NCI-H524 treated with DMSO at 0.1 percent for 48 hours (cell line): ENCODE measurements around the gene AURKAIP1.
A peak's percentile ranks its signal among the peaks of the same experiment; 100 is the strongest.
"Not testable (repeated sequence)": the region's sequence is repeated elsewhere in the genome, so short reads cannot be mapped to it uniquely, and the experiment has no call there.

Experiments used
- DNase-seq: peaks from one replicate; lab custom pipeline; 2025; lab: John Stamatoyannopoulos, UW

The AURKAIP1 gene

GRCh38 chr1:1406821-1407635, 32.0 kb upstream of the AURKAIP1 start, which contains the start of gene MRPL20:
Gene MRPL20, minus strand, starts transcription at chr1:1407293. Its CDS starts 76 bp downstream, at chr1:1407217.
- DNase-seq = peak; percentile 60

GRCh38 chr1:1406101-1406820, 31.3 kb upstream of the AURKAIP1 start:
- DNase-seq = no peak

- DNase-seq = no peak
Observed at GRCh38 chr1:1403653-1404052, 28.6 kb upstream of the AURKAIP1 start.

GRCh38 chr1:1402901-1403392, 27.9 kb upstream of the AURKAIP1 start:
- not testable (repeated sequence) for DNase-seq

- DNase-seq = no peak
Observed at GRCh38 chr1:1402072-1402900, 27.3 kb upstream of the AURKAIP1 start.

- no peak for DNase-seq
Observed at GRCh38 chr1:1401457-1402010, 26.5 kb upstream of the AURKAIP1 start.

- DNase-seq = no peak
Observed at GRCh38 chr1:1400576-1401456, 25.8 kb upstream of the AURKAIP1 start.

- no peak for DNase-seq
Observed at GRCh38 chr1:1399872-1400575, 25.0 kb upstream of the AURKAIP1 start.

GRCh38 chr1:1399187-1399871, 24.3 kb upstream of the AURKAIP1 start, which contains the start of gene CCNL2:
Gene CCNL2, minus strand, starts transcription at chr1:1399335. Its CDS starts 29 bp downstream, at chr1:1399306.
- DNase-seq = peak; percentile 55

- DNase-seq = no peak
Observed at GRCh38 chr1:1398677-1399186, 23.7 kb upstream of the AURKAIP1 start.

- DNase-seq = no peak
Observed at GRCh38 chr1:1397839-1398523, 23.0 kb upstream of the AURKAIP1 start.

- DNase-seq = no peak
Observed at GRCh38 chr1:1395166-1395565, 20.2 kb upstream of the AURKAIP1 start.

GRCh38 chr1:1394116-1394515, 19.1 kb upstream of the AURKAIP1 start:
- no peak for DNase-seq

GRCh38 chr1:1393428-1393827, 18.4 kb upstream of the AURKAIP1 start:
- no peak for DNase-seq

GRCh38 chr1:1393014-1393413, 18.0 kb upstream of the AURKAIP1 start:
- DNase-seq = no peak

- no peak for DNase-seq
Observed at GRCh38 chr1:1391225-1391624, 16.2 kb upstream of the AURKAIP1 start.

- DNase-seq = no peak
Observed at GRCh38 chr1:1390675-1391074, 15.7 kb upstream of the AURKAIP1 start.

GRCh38 chr1:1388078-1388472, 13.1 kb upstream of the AURKAIP1 start:
- DNase-seq = no peak
